ENCODE results near the gene RNASEH2A. TPM values are rescaled to one million over a fixed set of nuclear protein-coding genes. Genes with fewer than 3 reads are reported as not detected.

Gene RNASEH2A
- total RNA-seq, 1 experiment from 2014 or later: 16.7 TPM

DNA sequence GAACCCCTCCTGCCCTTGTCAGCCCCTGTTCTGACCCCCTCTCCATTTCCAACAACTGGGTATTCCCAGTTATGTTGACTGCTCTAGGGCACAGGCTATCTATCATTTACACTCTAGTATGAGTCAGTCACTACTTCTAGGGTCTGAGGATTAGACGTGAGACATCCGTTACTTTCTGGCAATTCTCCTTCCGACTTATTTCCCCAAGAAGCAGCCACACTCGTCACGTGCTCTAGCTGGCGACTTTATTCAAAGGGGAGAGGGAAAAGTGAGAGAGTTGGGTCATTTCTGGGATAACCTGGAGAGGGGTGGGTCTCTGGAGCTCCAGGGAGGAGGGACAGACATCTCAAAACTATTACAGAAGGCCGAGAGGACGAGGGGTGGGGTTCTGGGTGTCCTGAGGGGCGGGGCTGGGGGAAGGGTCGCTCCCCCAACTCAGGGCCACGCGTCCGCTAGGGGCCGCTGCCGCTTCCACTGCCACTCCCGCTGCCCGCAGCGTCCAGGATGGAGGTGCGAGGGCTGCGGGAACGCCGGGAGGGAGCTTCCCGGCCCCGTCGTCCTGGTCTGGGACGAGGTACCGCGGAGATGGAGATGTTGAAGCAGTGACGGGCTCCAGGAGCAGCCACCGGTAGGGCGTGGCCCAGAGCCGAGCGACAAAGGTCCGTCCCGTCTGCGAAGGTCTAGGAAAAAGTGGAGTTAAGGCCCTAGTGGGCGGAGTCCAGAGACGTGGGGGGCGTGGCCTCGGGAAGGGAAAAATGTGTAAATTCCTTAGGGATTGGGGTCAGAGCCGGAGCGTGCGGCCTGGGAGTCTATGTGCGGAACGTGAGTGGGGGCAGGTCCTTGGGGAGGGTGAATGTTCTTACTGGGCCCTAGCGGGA, 19.1 kb downstream of the RNASEH2A start:
- no TSS peak for BruUV-seq (replicated peaks)

DNA sequence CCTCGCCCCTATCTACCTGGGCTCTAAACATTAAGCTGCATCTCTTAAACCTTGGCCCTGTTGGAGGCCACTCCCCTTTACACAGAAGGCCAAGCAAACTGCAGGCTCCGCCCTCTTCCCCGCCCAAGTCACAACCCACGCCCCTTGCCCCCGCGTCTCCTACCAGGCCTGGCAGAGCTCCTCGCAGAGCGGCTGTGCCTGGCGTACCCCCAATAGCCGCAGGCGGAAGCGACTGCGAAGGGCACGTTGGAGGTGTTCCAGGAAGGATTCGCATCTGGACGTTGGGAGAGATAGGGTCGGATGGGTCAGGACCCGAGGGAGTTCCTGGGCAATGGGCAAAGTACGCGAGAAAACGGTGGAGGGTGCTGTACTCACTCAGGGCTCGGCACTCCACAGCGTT, 22.1 kb downstream of the RNASEH2A start:
- no peak for TF ChIP-seq CTCF (IDR thresholded peaks at IDR 0.05; ENCODE audit: unreplicated experiment)
- H3K27ac Mint-ChIP-seq (ENCODE audit: low read depth, unreplicated experiment): no peak overlapping the region
- ChIA-PET POLR2A (no interaction called here), CTCF (interaction anchor here (2.5 kb wide), 1 partner anchor 19 kb away, joined by 21 read pairs; no protein-coding TSS in a partner anchor)
- H3K9me3 Mint-ChIP-seq (ENCODE audit: unreplicated experiment): no peaks in the 10 kb centered on the region
- H3K4me1 Mint-ChIP-seq (ENCODE audit: insufficient read depth, unreplicated experiment): peaks cover 6% of the 10 kb centered on the region
- BruUV-seq (replicated peaks): no TSS peak
- DNase-seq (ENCODE audit: unreplicated experiment): peak; percentile 70
- peaks cover 21% of the 10 kb centered on the region for H3K27me3 Mint-ChIP-seq (ENCODE audit: insufficient read depth, unreplicated experiment)
- no peaks in the 10 kb centered on the region for H3K36me3 Mint-ChIP-seq (ENCODE audit: insufficient read depth, unreplicated experiment)
- no peak overlapping the region for H3K4me3 Mint-ChIP-seq (ENCODE audit: unreplicated experiment)
- intact Hi-C loops (cut with micrococcal nuclease): no loop called here

More for the DNA sequence above, 19.1 kb downstream of the RNASEH2A start:
- H3K27ac Mint-ChIP-seq (ENCODE audit: low read depth, unreplicated experiment): no peak overlapping the region
- H3K27me3 Mint-ChIP-seq (ENCODE audit: insufficient read depth, unreplicated experiment): no peaks in the 10 kb centered on the region
- no peak overlapping the region for H3K4me3 Mint-ChIP-seq (ENCODE audit: unreplicated experiment)
- H3K9me3 Mint-ChIP-seq (ENCODE audit: unreplicated experiment): peaks cover 8% of the 10 kb centered on the region
- no peaks in the 10 kb centered on the region for H3K36me3 Mint-ChIP-seq (ENCODE audit: insufficient read depth, unreplicated experiment)
- ChIA-PET POLR2A (no interaction called here), CTCF (interaction anchor here (1.6 kb wide), 1 partner anchor 23 kb away, joined by 4 read pairs; no protein-coding TSS in a partner anchor)
- intact Hi-C loops (cut with micrococcal nuclease): no loop called here
- no peaks in the 10 kb centered on the region for H3K4me1 Mint-ChIP-seq (ENCODE audit: insufficient read depth, unreplicated experiment)
- DNase-seq (ENCODE audit: unreplicated experiment): no peak
- TF ChIP-seq CTCF (IDR thresholded peaks at IDR 0.05; ENCODE audit: unreplicated experiment): no peak

DNA sequence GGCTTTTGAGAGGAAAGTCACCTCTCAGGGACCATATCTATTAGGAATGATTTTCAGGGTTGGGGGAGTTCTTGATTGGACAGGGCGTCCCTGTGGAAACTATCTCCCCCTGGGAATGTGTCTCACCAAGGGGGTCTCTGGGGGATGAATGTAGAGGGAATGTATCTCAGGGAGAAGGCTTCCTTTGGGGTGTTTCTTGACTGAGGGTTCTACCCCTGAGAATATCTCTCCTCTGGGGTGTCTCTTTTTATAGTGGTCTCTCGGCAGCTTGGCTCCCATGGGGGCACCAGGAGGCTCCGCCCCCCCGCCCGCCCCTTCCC, 27.0 kb downstream of the RNASEH2A start:
- Mint-ChIP-seq H3K36me3 (ENCODE audit: insufficient read depth, unreplicated experiment) (no peaks in the 10 kb centered on the region), H3K27ac (ENCODE audit: low read depth, unreplicated experiment) (no peak overlapping the region), H3K4me1 (ENCODE audit: insufficient read depth, unreplicated experiment) (peaks cover 16% of the 10 kb centered on the region), H3K4me3 (ENCODE audit: unreplicated experiment) (peak overlapping the region; percentile 26), H3K9me3 (ENCODE audit: unreplicated experiment) (no peaks in the 10 kb centered on the region), H3K27me3 (ENCODE audit: insufficient read depth, unreplicated experiment) (peaks cover 21% of the 10 kb centered on the region)
- CTCF ChIA-PET: no interaction called here
- no peak for TF ChIP-seq CTCF (IDR thresholded peaks at IDR 0.05; ENCODE audit: unreplicated experiment)
- intact Hi-C loops (cut with micrococcal nuclease): no loop called here
- no TSS peak for BruUV-seq (replicated peaks)
- no peak for DNase-seq (ENCODE audit: unreplicated experiment)
- POLR2A ChIA-PET: no interaction called here

- intact Hi-C loops (cut with micrococcal nuclease): no loop called here
- Mint-ChIP-seq H3K27me3 (ENCODE audit: insufficient read depth, unreplicated experiment) (peaks cover 23% of the 10 kb centered on the region), H3K36me3 (ENCODE audit: insufficient read depth, unreplicated experiment) (no peaks in the 10 kb centered on the region), H3K4me1 (ENCODE audit: insufficient read depth, unreplicated experiment) (peaks cover 16% of the 10 kb centered on the region), H3K27ac (ENCODE audit: low read depth, unreplicated experiment) (no peak overlapping the region), H3K9me3 (ENCODE audit: unreplicated experiment) (no peaks in the 10 kb centered on the region), H3K4me3 (ENCODE audit: unreplicated experiment) (peak overlapping the region; percentile 56)
- no TSS peak for BruUV-seq (replicated peaks)
- peak; percentile 47 for DNase-seq (ENCODE audit: unreplicated experiment)
- no peak for TF ChIP-seq CTCF (IDR thresholded peaks at IDR 0.05; ENCODE audit: unreplicated experiment)
- CTCF ChIA-PET: interaction anchor here (0.7 to 2.1 kb wide), 3 partner anchors 13 to 119 kb away, joined by 3 to 11 read pairs (median 4); no protein-coding TSS in a partner anchor
- POLR2A ChIA-PET: interaction anchor here (0.7 kb wide), 1 partner anchor 107 kb away, joined by 4 read pairs; no protein-coding TSS in a partner anchor
Measured at GRCh38 chr19:12833738-12834565, 27.6 kb downstream of the RNASEH2A start.
